Left renal cortex interstitium (tissue), 4 donors: ENCODE results near the gene LHFPL3. TPM values are rescaled to one million over a fixed set of nuclear protein-coding genes. Genes with fewer than 3 reads are reported as not detected.

Source experiments
- DNase-seq, 4 donors: peaks; one replicate each; pipeline ENCODE4 v3.0.0-alpha.2; 2013; ENCODE audit warnings: low read depth in 4 of 4, low spot score in 2 of 4, missing footprints in 1 of 4
- polyA plus RNA-seq, 4 donors: library from polyadenylated mRNA; unstranded; fragments of 120-200 nt; gene quantifications; one replicate each; pipeline ENCODE4 v1.2.1, GENCODE V29; 2013; ENCODE audit not compliant: insufficient read length in 4 of 4

Gene LHFPL3
- polyA plus RNA-seq, 4 donors: 5.2 to 11.3 (median 5.9) TPM

GRCh38 chr7:104367926-104368325 is 39.5 kb downstream of the LHFPL3 start:
- no peak for DNase-seq

GRCh38 chr7:104371216-104371979 is 43.0 kb downstream of the LHFPL3 start:
- DNase-seq: no peak

- DNase-seq: no peak
Measured at GRCh38 chr7:104371980-104372357, 43.6 kb downstream of the LHFPL3 start.

GRCh38 chr7:104382616-104383015 is 54.2 kb downstream of the LHFPL3 start:
- DNase-seq: no peak

- DNase-seq: no peak
Measured at GRCh38 chr7:104386943-104387342, 58.5 kb downstream of the LHFPL3 start.

GRCh38 chr7:104388222-104388621 is 59.8 kb downstream of the LHFPL3 start:
- DNase-seq: no peak

- no peak for DNase-seq
Measured at GRCh38 chr7:104395162-104395561, 66.8 kb downstream of the LHFPL3 start.

GRCh38 chr7:104397442-104397841 is 69.0 kb downstream of the LHFPL3 start:
- DNase-seq: no peak

GRCh38 chr7:104408371-104408770 is 80.0 kb downstream of the LHFPL3 start:
- no peak for DNase-seq

- no peak for DNase-seq
Measured at GRCh38 chr7:104410742-104411141, 82.3 kb downstream of the LHFPL3 start.

GRCh38 chr7:104412911-104413310 is 84.5 kb downstream of the LHFPL3 start:
- no peak for DNase-seq

GRCh38 chr7:104414216-104414615 is 85.8 kb downstream of the LHFPL3 start:
- no peak for DNase-seq

- DNase-seq: no peak
Measured at GRCh38 chr7:104415700-104416099, 87.3 kb downstream of the LHFPL3 start.

GRCh38 chr7:104416866-104417393 is 88.5 kb downstream of the LHFPL3 start:
- DNase-seq: no peak

- DNase-seq: no peak
Measured at GRCh38 chr7:104431930-104432329, 103.5 kb downstream of the LHFPL3 start.

GRCh38 chr7:104434129-104434528 is 105.7 kb downstream of the LHFPL3 start:
- no peak for DNase-seq

- DNase-seq: no peak
Measured at GRCh38 chr7:104442481-104442880, 114.1 kb downstream of the LHFPL3 start.

- no peak for DNase-seq
Measured at GRCh38 chr7:104444017-104444416, 115.6 kb downstream of the LHFPL3 start.

GRCh38 chr7:104445393-104445792 is 117.0 kb downstream of the LHFPL3 start:
- DNase-seq: no peak

GRCh38 chr7:104450861-104451260 is 122.5 kb downstream of the LHFPL3 start:
- no peak for DNase-seq

GRCh38 chr7:104453190-104453589 is 124.8 kb downstream of the LHFPL3 start:
- no peak for DNase-seq

- DNase-seq: no peak
Measured at GRCh38 chr7:104458875-104459274, 130.5 kb downstream of the LHFPL3 start.
